Endodermal cell (in vitro differentiated cells): Measurements from ENCODE around the gene TMEM129. TPM values are rescaled to one million over a fixed set of nuclear protein-coding genes. Genes with fewer than 3 reads are reported as not detected.

Experiments used
- DNase-seq: peaks from one replicate; pipeline ENCODE4 v3.0.0-alpha.2; 2017
- H3K27ac ChIP-seq: 2 replicates; pipeline ENCODE4 v1.5.1; 2013; ENCODE audit warnings: mild to moderate bottlenecking, low read depth, low read length, moderate library complexity
- H3K27me3 ChIP-seq: 2 replicates; pipeline ENCODE4 v1.6.1; 2013; ENCODE audit warnings: mild to moderate bottlenecking, low read length, moderate library complexity; ENCODE audit not compliant: insufficient read depth, control insufficient read depth, poor library complexity, severe bottlenecking
- H3K36me3 ChIP-seq: 2 replicates; pipeline ENCODE4 v1.7.0; 2013; ENCODE audit warnings: mild to moderate bottlenecking, low read length, moderate library complexity; ENCODE audit not compliant: control insufficient read depth, insufficient read depth
- H3K4me1 ChIP-seq: one replicate; pipeline ENCODE4 v1.7.0; 2013; ENCODE audit warnings: low read length; ENCODE audit not compliant: control insufficient read depth, insufficient read depth
- H3K4me3 ChIP-seq: 2 replicates; pipeline ENCODE4 v1.5.1; 2013; ENCODE audit warnings: mild to moderate bottlenecking, low read length, moderate library complexity
- H3K9ac ChIP-seq: 2 replicates; pipeline ENCODE4 v1.6.1; 2013; ENCODE audit warnings: mild to moderate bottlenecking, low read length, moderate library complexity; ENCODE audit not compliant: poor library complexity, severe bottlenecking; ENCODE audit errors: extremely low read depth
- H3K9me3 ChIP-seq: 2 replicates; pipeline ENCODE4 v1.6.1; 2013; ENCODE audit warnings: mild to moderate bottlenecking, low read length, moderate library complexity; ENCODE audit not compliant: control insufficient read depth
- H3K27ac Mint-ChIP-seq: 2 replicates; pipeline ENCODE4 v1.8.0; 2020; ENCODE audit warnings: mixed read lengths
- H3K27me3 Mint-ChIP-seq: 2 replicates; pipeline ENCODE4 v1.8.0; 2021; ENCODE audit warnings: mild to moderate bottlenecking, mixed read lengths; ENCODE audit not compliant: insufficient read depth
- H3K36me3 Mint-ChIP-seq: 2 replicates; pipeline ENCODE4 v1.8.0; 2020; ENCODE audit warnings: low read depth, mixed read lengths
- H3K4me1 Mint-ChIP-seq: 2 replicates; pipeline ENCODE4 v1.8.0; 2020; ENCODE audit warnings: mixed read lengths
- H3K4me3 Mint-ChIP-seq: 2 replicates; pipeline ENCODE4 v1.8.0; 2020; ENCODE audit warnings: mild to moderate bottlenecking, moderate library complexity, mixed read lengths
- H3K9me3 Mint-ChIP-seq: 2 replicates; pipeline ENCODE4 v1.8.0; 2020; ENCODE audit warnings: mild to moderate bottlenecking, mixed read lengths
- CTCF ChIP-seq: fragments of 200-600 bp; sonication (generic); conservative IDR thresholded peaks from 2 replicates; pipeline ENCODE4 v1.5.0; 2021; ENCODE audit warnings: antibody characterized with exemption, mild to moderate bottlenecking
- WGBS, 2 experiments: methylation state at CpG; one replicate each; pipeline versions ENCODE4 v1.1.5 to v1.1.7; 2013; ENCODE audit warnings: missing lambda C conversion rate in 2 of 2, mixed read lengths in 1 of 2; ENCODE audit not compliant: insufficient coverage in 1 of 2, insufficient read length in 1 of 2; 5-methylcytosine and 5-hydroxymethylcytosine counted together
- total RNA-seq, 2 donors: library from RNA; stranded (reverse); fragmentation: NEBNext Ultra II Directional in 1 of 2; extraction: Animal tissue kit (Norgen Biotek cat#: 25700) in 1 of 2; gene quantifications; 2 replicates in 1 of 2; 3 replicates in 1 of 2; pipeline ENCODE4 v1.2.1, GENCODE V29; 2021

TMEM129 gene
- total RNA-seq, 2 donors from 2014 or later: 33.6 to 41.7 TPM

DNA sequence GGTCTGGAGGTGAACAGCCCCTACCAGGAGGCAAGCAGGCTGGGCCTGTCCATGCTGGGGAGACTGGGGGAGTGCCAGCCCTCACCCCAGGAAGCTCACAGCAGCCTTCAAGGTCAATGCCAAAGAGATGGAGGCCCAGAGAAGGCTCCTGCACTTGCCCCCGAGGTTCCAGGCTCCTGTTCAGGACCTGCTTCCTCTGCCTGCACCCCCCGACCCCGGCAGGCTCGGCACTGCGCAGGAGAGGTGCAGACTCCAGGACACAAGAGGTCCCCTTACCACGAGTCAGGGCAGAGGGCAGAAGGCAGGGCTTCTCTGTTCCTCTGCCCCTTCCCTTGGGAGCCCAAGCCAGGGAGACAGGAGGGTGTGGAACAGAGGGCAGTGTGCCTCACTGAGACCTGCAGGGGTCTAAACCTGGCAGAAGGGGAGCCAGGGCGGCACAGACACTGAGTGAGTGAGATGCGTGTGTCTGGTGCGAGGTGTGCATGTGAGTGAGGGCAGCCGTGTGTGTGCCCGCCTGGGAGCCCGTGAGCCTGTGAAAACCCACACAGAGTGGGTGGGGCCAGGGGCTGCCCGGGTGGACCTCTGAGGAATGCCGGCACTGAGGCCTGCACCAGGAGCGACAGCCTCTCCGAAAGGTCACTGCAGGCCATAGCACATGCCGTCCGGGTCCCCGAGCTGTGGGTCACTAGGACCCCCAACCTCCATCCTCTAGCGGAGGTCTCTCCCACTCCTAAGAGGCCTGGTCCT is 41.3 kb upstream of the TMEM129 start:
- no peak overlapping the region for H3K4me3 ChIP-seq
- Mint-ChIP-seq H3K36me3 (no peaks in the 10 kb centered on the region), H3K4me3 (no peak overlapping the region), H3K27ac (no peak overlapping the region), H3K27me3 (peaks cover 2% of the 10 kb centered on the region), H3K4me1 (peaks cover 13% of the 10 kb centered on the region), H3K9me3 (no peaks in the 10 kb centered on the region)
- no peak overlapping the region for H3K27ac ChIP-seq
- H3K36me3 ChIP-seq: no peaks in the 10 kb centered on the region
- H3K4me1 ChIP-seq: peaks cover 7% of the 10 kb centered on the region
- H3K9ac ChIP-seq: no peak overlapping the region
- no peaks in the 10 kb centered on the region for H3K9me3 ChIP-seq
- DNase-seq: no peak
- no peak for TF ChIP-seq CTCF
- no peaks in the 10 kb centered on the region for H3K27me3 ChIP-seq
- 87 to 94% methylated on average over 10 to 20 of the region's 20 CpGs for WGBS, 2 experiments

DNA sequence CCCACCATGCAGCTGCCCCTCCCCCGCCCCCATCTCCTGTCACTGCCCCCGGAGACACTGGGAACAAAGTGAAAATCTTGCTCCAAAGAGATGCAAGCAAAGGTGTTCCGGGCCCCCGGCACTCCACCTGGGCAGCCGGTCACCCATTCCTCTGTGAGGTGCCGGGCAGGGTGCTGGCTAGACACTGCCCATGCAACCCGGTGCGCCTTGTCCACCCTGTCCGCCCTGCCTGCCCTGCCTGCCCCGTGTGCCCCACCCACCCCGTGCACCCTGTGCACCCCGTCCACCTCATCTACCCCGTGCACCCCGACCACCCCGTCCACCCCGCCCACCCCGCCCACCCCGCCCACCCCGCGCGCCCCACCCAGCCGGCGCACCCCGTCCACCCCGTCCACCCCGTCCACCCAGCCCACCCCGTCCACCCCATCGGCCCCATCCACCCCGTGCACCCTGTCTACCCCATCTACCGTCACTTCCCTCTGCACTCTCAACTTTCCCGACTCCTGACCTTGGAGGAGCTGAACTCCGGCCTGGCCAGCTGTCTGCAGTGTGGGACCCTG is 40.1 kb upstream of the TMEM129 start:
- Mint-ChIP-seq H3K4me1 (peaks cover 13% of the 10 kb centered on the region), H3K4me3 (no peak overlapping the region), H3K27me3 (peaks cover 2% of the 10 kb centered on the region), H3K36me3 (no peaks in the 10 kb centered on the region), H3K27ac (no peak overlapping the region), H3K9me3 (no peaks in the 10 kb centered on the region)
- Histone ChIP-seq H3K9me3 (no peaks in the 10 kb centered on the region), H3K27me3 (no peaks in the 10 kb centered on the region), H3K9ac (no peak overlapping the region), H3K36me3 (no peaks in the 10 kb centered on the region), H3K4me1 (peaks cover 3% of the 10 kb centered on the region), H3K27ac (no peak overlapping the region), H3K4me3 (no peak overlapping the region)
- no peak for TF ChIP-seq CTCF
- WGBS, 2 experiments: 81 to 92% methylated on average over 7 to 20 of the region's 32 CpGs
- DNase-seq: no peak

DNA sequence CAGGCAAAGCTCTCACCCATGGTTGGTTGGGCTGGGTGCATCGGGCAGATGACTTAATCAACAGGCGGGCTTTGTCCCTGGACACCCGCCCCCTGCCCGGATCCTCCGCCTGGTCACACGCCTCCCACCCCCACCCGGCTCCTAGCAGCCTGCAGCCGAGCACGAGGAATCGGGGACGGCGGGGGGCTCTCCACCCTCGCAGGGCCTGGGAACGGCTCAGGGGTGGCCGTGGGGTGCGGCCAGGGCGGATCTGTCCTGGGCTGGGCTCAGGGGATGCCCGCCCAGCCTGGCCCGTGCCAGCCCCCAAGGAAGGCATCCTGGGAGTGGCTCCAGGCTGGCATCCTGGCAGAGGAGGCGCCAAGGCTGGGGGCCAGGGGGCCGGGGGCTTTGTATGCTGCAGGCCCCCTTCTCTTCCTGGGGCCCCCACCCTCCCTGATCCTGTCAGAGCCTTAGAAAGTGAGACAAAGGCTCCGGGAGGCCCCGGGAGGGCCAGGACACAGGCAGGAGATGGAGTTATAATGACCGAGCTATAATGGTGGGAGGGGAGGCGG is 39.5 kb upstream of the TMEM129 start:
- H3K9me3 ChIP-seq: no peaks in the 10 kb centered on the region
- H3K27ac ChIP-seq: no peak overlapping the region
- Mint-ChIP-seq H3K4me1 (peaks cover 10% of the 10 kb centered on the region), H3K27me3 (peaks cover 2% of the 10 kb centered on the region), H3K9me3 (no peaks in the 10 kb centered on the region), H3K27ac (no peak overlapping the region), H3K36me3 (no peaks in the 10 kb centered on the region), H3K4me3 (no peak overlapping the region)
- no peaks in the 10 kb centered on the region for H3K4me1 ChIP-seq
- no peak overlapping the region for H3K4me3 ChIP-seq
- TF ChIP-seq CTCF: no peak
- H3K27me3 ChIP-seq: no peaks in the 10 kb centered on the region
- no peaks in the 10 kb centered on the region for H3K36me3 ChIP-seq
- no peak overlapping the region for H3K9ac ChIP-seq
- WGBS, 2 experiments: 66 to 80% methylated on average over 6 to 25 of the region's 25 CpGs
- DNase-seq: no peak
